Activated naive CD4-positive, alpha-beta T cell treated with anti-CD3 and anti-CD28 coated beads, Interleukin-2, amount 50 U/mL, for 72 hours (primary cell): Measurements from ENCODE around the gene DNAJC22. TPM values are rescaled to one million over a fixed set of nuclear protein-coding genes. Genes with fewer than 3 reads are reported as not detected.
A peak's percentile ranks its signal among the peaks of the same experiment; 100 is the strongest.
"Not testable (repeated sequence)": the region's sequence is repeated elsewhere in the genome, so short reads cannot be mapped to it uniquely, and the experiment has no call there.

Experiments
- ATAC-seq, 2 donors: fragments of 150-1000 bp; cut with Tn5 transposase; 2 replicates each; pipeline ENCODE4 v1.10.0; 2021; ENCODE audit warnings: mild to moderate bottlenecking in 2 of 2, moderate library complexity in 2 of 2
- DNase-seq, 2 donors: peaks; one replicate each; pipeline ENCODE4 v3.0.0; 2021 to 2022; ENCODE audit warnings: low spot score in 2 of 2
- H3K27ac Mint-ChIP-seq, 2 donors: one replicate each; pipeline ENCODE4 v1.8.0; 2022; ENCODE audit warnings: mild to moderate bottlenecking in 2 of 2, mixed read lengths in 2 of 2
- H3K36me3 Mint-ChIP-seq, 2 donors: one replicate each; pipeline ENCODE4 v1.8.0; 2022; ENCODE audit warnings: mixed read lengths in 2 of 2
- H3K9me3 Mint-ChIP-seq, 2 donors: one replicate each; pipeline ENCODE4 v1.8.0; 2022; ENCODE audit warnings: mixed read lengths in 2 of 2
- total RNA-seq, 2 donors: library from RNA; stranded (reverse); gene quantifications; one replicate each; pipeline ENCODE4 v1.2.3, GENCODE V29; 2022

The DNAJC22 gene
- total RNA-seq, 2 donors from 2014 or later, result 0.06 to 0.11 TPM

DNA sequence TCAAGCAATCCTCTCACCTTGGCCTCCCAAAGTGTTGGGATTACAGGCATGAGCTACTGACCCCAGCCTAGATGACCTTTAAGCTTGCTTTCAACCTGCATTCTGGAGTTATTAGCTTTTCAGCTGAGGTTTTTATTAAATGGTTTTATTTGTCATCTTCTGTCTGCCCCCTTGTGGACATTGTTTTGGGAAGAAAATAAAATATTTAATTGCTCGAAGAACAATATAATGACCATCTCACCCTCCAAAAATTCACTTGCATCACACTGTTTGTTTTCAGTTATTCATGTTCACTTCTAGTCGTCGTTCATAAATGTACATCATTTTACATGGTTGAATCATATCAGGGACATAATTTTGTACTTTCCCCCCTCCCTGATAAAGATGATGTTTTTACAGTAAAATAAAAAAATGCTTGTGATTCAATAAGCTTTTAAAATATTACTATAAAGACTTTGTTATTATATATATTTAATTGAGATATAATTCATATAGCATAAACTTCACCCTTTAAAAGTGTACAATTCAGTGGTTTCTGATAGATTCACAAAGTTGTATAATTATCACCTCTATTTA is 10.5 kb downstream of the DNAJC22 start:
- ATAC-seq (no peak), DNase-seq (no peak)
- no peaks in the 10 kb centered on the region for H3K9me3 Mint-ChIP-seq
- no peak overlapping the region for H3K27ac Mint-ChIP-seq
- H3K36me3 Mint-ChIP-seq, result no peaks in the 10 kb centered on the region

DNA sequence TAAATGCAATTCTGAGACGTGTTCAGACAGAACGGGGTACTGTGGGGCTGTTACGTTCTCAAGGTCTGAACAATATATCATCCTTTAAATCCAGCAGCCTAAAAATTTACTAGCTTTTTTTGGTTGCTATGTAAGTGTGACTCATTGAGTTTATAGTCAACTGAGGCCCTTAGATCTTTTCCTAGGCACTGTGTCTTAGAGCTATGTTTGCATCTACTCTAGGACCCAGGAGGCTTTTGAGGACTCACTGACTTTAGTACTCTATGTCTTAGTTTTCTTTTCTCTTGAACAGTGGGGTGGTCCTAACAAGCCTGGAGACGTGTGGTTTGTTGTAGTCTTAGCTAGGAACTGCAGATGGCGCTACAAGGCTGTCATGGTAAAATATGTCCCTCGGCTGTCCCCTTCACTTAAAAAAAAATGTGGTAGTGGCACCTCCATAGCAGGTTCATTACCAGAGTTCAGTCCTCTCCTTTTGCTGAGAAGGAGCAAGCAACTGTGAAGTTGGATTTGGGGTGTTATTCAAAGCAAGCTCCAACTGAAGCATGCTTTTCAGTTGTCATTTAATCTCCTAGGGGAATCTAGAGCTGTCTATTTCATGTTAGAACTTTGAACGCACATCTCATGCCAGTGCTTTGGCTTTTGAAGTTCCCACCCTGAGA is 11.9 kb downstream of the DNAJC22 start:
- Mint-ChIP-seq H3K9me3 (no peaks in the 10 kb centered on the region), H3K27ac (no peak overlapping the region), H3K36me3 (no peaks in the 10 kb centered on the region)
- DNase-seq (peak in 1 of 2 donors; percentile 52), ATAC-seq (peak; percentile 84 to 94)

DNA sequence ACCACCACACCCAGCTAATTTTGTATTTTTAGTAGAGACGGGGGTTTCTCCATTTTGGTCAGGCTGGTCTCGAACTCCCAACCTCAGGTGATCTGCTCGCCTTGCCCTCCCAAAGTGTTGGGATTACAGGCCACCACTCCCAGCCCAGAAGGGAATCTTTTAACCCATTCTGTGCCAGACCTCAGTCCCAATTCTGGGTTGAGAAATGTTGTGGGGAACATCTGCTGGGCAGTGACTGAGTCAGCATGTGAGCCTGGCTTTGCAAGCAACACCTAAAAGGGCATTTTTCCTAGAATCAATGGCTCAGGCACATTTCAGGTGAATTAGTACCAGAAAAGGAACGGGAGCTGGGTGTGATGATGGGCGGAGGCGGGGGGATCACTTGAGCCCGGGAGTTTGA is 13.0 kb downstream of the DNAJC22 start:
- no peak for ATAC-seq
- Mint-ChIP-seq H3K36me3 (no peaks in the 10 kb centered on the region), H3K27ac (no peak overlapping the region)

DNA sequence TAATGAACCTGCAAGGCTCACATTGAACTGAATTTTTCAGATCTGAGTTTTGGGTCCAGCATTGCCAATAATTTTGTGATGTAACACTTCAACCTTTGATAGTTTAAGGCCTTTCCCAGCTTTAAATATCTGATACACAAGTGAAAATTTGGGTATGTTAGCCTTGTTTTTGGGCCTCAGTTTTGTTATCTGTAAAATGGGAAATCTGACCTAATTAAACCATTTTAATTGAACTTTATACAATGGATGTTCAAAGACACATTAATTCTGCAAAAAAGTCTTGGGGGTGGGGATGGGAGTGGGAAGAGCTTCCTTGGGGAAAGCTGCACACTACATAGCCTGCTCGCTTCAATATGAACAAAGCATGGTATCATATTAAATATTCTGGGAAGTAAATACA is 15.4 kb downstream of the DNAJC22 start:
- DNase-seq (no peak), ATAC-seq (no peak)
- peaks cover 0 to 6% of the 10 kb centered on the region in 2 donors for H3K36me3 Mint-ChIP-seq
- no peaks in the 10 kb centered on the region for H3K9me3 Mint-ChIP-seq
- H3K27ac Mint-ChIP-seq, result no peak overlapping the region

More for the DNA sequence above, 13.0 kb downstream of the DNAJC22 start:
- DNase-seq, result no peak
- H3K9me3 Mint-ChIP-seq, result no peaks in the 10 kb centered on the region

DNA sequence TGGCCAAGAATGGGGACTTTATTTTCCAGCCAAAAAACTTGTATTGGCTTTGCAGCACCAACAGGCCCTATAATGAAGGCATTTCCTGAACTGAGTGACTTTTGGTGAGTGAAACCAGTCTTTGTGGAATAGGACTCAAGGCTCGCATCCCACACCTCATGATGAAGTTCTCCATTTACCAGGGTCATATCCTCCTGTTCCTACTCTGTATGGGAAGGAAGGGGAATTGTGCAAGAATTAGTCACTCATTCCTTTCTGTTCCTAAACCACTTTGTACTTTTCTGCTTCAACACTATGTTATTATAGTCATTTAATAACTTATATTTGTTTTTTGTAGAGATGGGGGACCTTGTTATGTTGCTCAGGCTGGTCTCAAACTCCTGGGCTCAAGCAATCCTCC is 18.3 kb downstream of the DNAJC22 start:
- H3K27ac Mint-ChIP-seq, result no peak overlapping the region
- peaks cover 6 to 7% of the 10 kb centered on the region in 2 donors for H3K36me3 Mint-ChIP-seq
- ATAC-seq (no peak), DNase-seq (no peak)
- no peaks in the 10 kb centered on the region for H3K9me3 Mint-ChIP-seq

DNA sequence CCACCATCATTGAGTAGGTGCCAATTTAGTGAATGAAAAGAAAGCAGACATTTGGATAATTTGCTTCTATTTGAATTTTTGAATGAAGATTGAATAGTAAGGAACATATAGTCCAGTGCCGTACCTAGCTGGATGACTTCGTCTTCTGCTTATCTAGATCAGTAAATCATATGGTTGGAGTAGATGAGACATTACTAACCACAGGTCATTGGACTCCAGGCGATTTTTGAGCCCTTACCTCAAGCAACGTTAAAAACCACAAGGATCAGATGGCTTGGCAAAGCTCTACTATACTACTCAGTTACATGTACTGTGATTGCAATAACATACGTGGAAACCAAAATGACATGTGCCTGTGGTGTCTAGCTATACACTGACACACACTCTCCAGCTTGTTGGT is 18.9 kb downstream of the DNAJC22 start:
- H3K9me3 Mint-ChIP-seq, result no peaks in the 10 kb centered on the region
- H3K27ac Mint-ChIP-seq, result peak overlapping the region; percentile 92 to 97
- DNase-seq (no peak), ATAC-seq (peak in 1 of 2 donors; percentile 39)
- H3K36me3 Mint-ChIP-seq, result peaks cover 6 to 7% of the 10 kb centered on the region in 2 donors

DNA sequence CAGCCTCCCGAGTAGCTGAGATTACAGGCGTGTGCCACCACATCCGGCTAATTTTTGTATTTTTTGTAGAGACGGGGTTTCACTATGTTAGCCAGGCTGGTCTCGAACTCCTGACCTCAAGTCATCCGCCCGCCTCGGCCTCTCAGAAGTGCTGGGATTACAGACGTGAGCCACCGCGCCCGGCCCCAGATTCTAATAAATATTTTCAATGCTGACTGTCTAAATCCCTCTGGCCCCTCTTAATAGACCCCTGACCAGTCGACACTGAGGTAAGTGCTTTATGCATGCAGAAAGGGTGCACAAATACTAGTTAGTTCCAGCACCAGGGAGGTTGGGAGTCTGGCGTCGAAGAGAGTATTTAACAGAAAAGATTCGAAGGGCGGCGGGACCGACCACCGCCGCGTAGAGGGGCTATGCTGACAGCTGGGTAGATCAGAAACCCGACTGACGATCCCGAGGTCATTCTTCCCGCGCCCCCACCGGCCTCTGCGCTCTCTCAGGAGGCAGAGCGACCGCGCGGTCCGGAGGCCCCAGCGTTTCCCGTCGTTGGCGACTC is 19.5 kb downstream of the DNAJC22 start:
- DNase-seq, result no peak
- H3K9me3 Mint-ChIP-seq, result no peaks in the 10 kb centered on the region
- H3K36me3 Mint-ChIP-seq, result peaks cover 6 to 10% of the 10 kb centered on the region in 2 donors
- peak in 1 of 2 donors; percentile 5 for ATAC-seq
- peak overlapping the region; percentile 92 to 97 for H3K27ac Mint-ChIP-seq

DNA sequence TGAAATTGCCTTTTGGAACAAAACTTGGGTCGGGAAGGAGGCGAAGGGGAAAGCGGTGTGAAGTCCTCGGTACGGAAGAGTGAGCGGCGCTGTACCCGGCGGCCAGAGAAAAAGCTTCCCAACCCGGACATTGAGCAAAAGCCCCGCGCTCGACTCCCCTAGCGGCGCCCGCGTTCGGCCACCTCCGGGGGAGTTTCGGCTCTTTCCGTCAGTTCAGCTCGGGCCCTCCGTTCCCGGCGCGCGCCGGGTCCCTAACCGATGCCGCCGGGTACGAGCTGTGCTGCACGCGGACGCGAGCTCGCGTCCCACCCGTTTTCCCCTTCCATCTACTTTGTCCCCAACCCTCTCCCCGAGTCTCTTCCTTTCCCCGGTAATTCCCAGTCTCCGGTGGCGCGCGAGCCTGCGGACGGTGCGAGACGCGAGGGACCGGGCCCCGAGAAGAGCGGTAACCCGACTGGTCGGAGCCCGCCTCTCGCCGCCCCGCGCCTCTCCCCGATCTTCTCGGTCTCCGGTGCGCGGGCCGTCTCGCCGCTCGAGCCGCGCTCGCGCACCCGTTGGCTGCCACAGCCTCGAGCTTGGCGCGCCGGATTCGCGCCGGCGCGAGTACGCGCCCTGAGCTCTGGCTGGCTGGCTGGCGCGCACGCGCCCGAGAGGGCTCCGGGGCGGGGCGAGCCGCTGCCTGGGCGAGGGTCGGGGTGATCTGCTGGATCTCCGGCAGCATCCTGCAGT is 20.1 kb downstream of the DNAJC22 start:
- Mint-ChIP-seq H3K36me3 (peaks cover 6 to 15% of the 10 kb centered on the region in 2 donors), H3K27ac (peak overlapping the region; percentile 92 to 97), H3K9me3 (no peaks in the 10 kb centered on the region)
- DNase-seq, result peak; percentile 92 to 94
- peak; percentile 89 to 90 for ATAC-seq

DNA sequence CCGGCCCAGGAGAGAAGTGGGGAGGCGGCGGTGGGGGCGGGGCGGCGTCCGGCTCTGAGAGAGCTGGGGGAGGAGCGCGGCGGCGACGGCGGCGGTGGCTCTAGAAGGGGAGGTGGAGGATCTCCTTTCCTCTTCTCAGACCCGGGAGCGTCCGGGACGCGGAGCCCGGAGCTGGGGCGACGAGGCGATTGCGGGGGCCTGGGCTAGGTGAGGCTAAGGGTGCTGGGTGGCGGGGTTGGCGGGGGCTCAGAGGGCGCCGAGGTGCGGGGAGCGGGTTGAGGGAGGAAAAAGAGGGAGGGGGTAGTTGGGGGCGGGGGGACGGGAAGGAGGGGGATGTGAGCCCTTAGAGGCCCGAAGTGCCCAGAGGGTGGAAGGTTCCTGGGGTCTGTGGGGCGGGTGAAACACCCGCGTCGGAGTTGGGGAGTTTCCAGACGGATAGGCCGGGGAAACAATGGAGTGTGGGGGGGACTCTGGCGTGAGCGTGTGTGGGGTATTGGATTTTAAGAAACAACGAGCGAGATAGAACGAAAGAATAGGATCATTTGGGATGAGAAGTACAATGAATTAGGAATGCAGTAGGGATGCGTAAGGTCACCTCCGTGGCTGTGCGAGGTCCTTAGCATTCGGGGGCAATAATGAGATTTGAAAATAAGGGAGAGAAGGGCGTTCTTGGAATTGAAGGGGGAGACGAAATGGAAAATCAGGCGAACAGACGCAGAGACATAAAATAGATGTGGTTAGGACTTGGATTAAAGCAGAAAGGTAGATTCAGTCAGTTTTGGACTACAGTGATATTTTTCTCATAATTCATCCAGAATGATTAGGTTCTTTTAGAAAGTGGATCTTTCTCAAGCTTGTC is 20.9 kb downstream of the DNAJC22 start, which contains the start of gene SPATS2:
SPATS2 (plus strand) TSS at position 82 of the 859 bp plus-strand sequence. CDS start 93,551 bp downstream, outside the sequence.
- Mint-ChIP-seq H3K9me3 (no peaks in the 10 kb centered on the region), H3K36me3 (peaks cover 6 to 17% of the 10 kb centered on the region in 2 donors), H3K27ac (peak within 1 kb of the TSS; percentile 92 to 97)
- ATAC-seq, result no peak
- DNase-seq, result no peak

DNA sequence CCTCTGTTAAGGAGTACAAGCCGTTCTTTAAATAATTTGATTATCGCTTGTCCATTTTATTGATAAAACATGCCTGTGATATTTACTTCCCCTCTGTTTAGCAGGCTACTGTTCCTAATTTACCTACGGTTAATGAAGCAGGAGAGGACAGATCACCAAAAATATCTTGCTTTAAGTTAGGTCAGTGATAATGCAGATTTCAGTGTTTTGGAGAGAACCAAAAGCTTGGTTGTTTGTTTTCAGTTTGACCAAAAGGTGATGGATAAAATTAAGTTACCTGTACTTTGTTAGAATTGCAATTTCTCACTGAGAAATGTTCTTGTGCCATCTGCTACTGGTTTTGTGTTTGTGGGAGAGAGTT is 21.5 kb downstream of the DNAJC22 start:
- DNase-seq (no peak), ATAC-seq (no peak)
- Mint-ChIP-seq H3K9me3 (no peaks in the 10 kb centered on the region), H3K36me3 (peaks cover 6 to 21% of the 10 kb centered on the region in 2 donors), H3K27ac (peak overlapping the region; percentile 51 to 92)

DNA sequence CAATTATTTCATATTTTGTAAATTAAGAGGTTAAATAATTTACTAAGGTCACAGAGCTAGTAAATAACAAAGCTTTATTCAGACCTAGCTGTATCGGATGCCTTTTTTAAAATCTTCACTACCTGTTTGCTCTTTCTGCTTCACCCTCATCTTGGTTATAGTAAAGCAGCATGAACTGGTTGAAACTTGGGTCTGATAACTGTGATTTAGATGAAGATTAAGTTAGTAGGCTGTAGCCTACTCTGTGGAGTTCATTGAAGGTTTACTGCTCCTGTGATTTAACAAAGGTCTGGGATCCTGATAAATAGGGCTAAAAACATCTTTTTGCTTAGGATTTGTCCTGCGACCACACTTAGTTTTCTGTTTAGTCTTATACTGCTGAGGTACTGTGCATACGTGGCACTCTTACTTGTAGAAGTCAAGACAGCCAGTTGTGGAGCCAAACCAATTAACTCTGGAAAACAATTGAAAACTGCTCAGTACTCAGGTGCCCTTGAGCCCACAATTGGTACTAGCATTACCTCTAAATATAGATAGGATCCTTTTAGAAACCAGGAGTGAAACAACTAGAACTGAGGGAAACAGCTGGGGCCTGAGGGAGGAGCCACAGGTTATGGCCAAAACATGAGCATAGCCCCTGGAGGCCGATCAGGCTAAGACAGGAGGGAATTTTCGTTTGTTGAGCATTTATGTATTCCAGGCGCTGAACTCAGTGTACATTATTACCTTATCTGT is 22.9 kb downstream of the DNAJC22 start:
- Mint-ChIP-seq H3K36me3 (peaks cover 6 to 21% of the 10 kb centered on the region in 2 donors), H3K27ac (no peak overlapping the region), H3K9me3 (no peaks in the 10 kb centered on the region)
- DNase-seq (peak in 1 of 2 donors; percentile 26), ATAC-seq (no peak)

DNA sequence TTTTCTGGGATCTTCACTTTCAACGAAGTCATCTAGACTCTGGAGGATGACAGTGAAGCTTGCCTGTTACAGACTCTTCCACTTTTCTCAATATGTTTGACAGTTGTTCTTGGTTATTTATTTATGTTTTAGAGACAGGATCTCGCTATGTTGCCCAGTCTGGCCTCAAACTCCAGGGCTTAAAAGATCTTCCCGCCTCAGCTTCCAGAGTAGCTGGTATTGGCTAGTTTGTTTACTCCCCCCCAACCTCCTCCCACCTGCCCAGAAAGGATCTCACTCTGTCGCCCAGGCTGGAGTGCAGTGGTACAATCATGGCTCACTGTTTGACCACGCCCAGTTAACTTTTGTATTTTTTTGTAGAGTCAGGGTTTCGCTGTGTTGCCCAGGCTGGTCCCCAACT is 23.9 kb downstream of the DNAJC22 start:
- Mint-ChIP-seq H3K27ac (no peak overlapping the region), H3K36me3 (peaks cover 6 to 21% of the 10 kb centered on the region in 2 donors), H3K9me3 (no peaks in the 10 kb centered on the region)
- ATAC-seq (no peak), DNase-seq (no peak)

DNA sequence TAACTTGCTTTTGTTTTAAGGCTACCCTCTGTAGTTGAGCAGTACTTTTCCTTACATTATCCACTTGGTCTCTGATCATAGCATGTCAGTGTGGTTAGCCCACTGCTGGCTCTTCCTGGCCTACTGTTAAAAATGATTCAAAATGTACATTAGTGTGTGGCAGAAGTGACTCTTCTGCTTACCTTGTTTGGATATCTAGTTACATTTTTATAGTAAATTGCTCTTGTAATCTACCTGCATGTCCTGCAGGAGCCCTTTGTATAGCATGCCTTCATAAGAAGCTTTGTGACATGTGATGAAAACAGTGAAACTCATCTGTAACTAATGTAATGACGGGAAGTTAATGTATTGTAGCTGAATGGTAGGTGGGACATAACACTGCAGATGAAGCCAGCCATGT is 28.7 kb downstream of the DNAJC22 start:
- peaks cover 0 to 18% of the 10 kb centered on the region in 2 donors for H3K36me3 Mint-ChIP-seq
- peak; percentile 51 to 92 for ATAC-seq
- no peak for DNase-seq
- no peaks in the 10 kb centered on the region for H3K9me3 Mint-ChIP-seq
- peak overlapping the region in 1 of 2 donors; percentile 2 for H3K27ac Mint-ChIP-seq

DNA sequence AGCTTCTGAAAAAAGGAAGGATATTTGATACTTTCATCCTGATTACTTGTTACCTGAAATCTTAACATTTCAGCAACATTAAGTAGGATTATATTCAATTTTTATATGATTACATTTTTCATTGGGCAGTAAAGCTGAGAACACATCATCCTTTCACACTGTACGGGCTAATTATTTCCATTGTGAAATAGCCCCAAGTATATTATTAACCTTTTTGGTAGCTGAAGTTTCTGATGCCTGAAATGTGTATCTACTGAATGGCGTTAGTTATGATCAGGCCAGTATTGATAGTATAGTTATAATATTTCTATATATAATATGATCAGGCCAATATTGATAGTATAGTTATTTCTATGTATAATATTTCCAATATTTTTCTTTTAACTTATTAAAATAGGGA is 30.7 kb downstream of the DNAJC22 start:
- Mint-ChIP-seq H3K36me3 (peaks cover 0 to 11% of the 10 kb centered on the region in 2 donors), H3K27ac (no peak overlapping the region)
- ATAC-seq, result no peak

DNA sequence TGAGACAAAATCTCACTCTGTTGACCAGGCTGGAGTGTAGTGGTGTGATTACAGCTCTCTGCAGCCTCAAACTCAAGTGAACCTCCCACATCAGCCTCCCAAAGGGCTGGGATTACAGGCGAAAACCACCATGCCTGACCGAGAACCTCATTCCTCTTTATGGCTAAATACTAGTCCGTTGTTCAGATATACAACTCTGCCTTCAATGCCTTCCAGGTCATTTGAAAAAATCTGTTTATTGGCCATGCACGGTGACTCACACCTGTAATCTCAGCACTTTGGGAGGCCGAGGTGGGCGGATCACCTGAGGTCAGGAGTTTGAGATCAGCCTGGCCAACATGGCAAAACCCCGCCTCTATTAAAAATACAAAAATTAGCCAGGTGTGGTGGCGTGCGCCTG is 33.5 kb downstream of the DNAJC22 start:
- H3K9me3 Mint-ChIP-seq, ATAC-seq, H3K36me3 Mint-ChIP-seq, DNase-seq, H3K27ac Mint-ChIP-seq: not testable (repeated sequence)

More for the DNA sequence above, 30.7 kb downstream of the DNAJC22 start:
- H3K9me3 Mint-ChIP-seq, result no peaks in the 10 kb centered on the region
- DNase-seq, result no peak
